ENCODE measurements around the gene LPP.

Gene LPP

GRCh38 chr3:188256758-188257157 is 102.8 kb downstream of the LPP start:
- no peak for DNase-seq

GRCh38 chr3:188257384-188258026 is 103.5 kb downstream of the LPP start:
- DNase-seq: no peak

- DNase-seq: no peak
These were observed 105.2 kb downstream of the LPP start for GRCh38 chr3:188259191-188259590.

- no peak for DNase-seq
These were observed 105.6 kb downstream of the LPP start for GRCh38 chr3:188259596-188259995.

GRCh38 chr3:188261011-188261410 is 107.1 kb downstream of the LPP start:
- DNase-seq: no peak

GRCh38 chr3:188262488-188262887 is 108.5 kb downstream of the LPP start:
- no peak for DNase-seq

- no peak for DNase-seq
These were observed 109.1 kb downstream of the LPP start for GRCh38 chr3:188262913-188263683.

GRCh38 chr3:188264226-188265207 is 110.6 kb downstream of the LPP start:
- DNase-seq: no peak

- no peak for DNase-seq
These were observed 112.8 kb downstream of the LPP start for GRCh38 chr3:188266562-188267274.

- DNase-seq: no peak
These were observed 113.9 kb downstream of the LPP start for GRCh38 chr3:188267790-188268335.

- DNase-seq: no peak
These were observed 114.4 kb downstream of the LPP start for GRCh38 chr3:188268336-188268735.

GRCh38 chr3:188269040-188269439 is 115.1 kb downstream of the LPP start:
- DNase-seq: no peak

GRCh38 chr3:188270423-188270972 is 116.5 kb downstream of the LPP start:
- no peak for DNase-seq

- no peak for DNase-seq
These were observed 117.4 kb downstream of the LPP start for GRCh38 chr3:188271226-188271914.

GRCh38 chr3:188272481-188273372 is 118.8 kb downstream of the LPP start:
- DNase-seq: no peak

GRCh38 chr3:188274249-188274915 is 120.4 kb downstream of the LPP start:
- no peak for DNase-seq

- no peak for DNase-seq
These were observed 122.4 kb downstream of the LPP start for GRCh38 chr3:188276375-188276774.

- DNase-seq: no peak
These were observed 124.9 kb downstream of the LPP start for GRCh38 chr3:188278717-188279324.
